ENCODE results near the gene GRM7.

Gene GRM7

GRCh38 chr3:7322957-7323669 is 462.2 kb downstream of the GRM7 start:
- DNase-seq: no peak

- DNase-seq: no peak
Measured at GRCh38 chr3:7328339-7328738, 467.4 kb downstream of the GRM7 start.

GRCh38 chr3:7332696-7333095 is 471.8 kb downstream of the GRM7 start:
- no peak for DNase-seq

- DNase-seq: no peak
Measured at GRCh38 chr3:7333125-7333524, 472.2 kb downstream of the GRM7 start.

- no peak for DNase-seq
Measured at GRCh38 chr3:7340795-7341194, 479.9 kb downstream of the GRM7 start.

GRCh38 chr3:7346364-7346763 is 485.4 kb downstream of the GRM7 start:
- DNase-seq: no peak

- no peak for DNase-seq
Measured at GRCh38 chr3:7357101-7357500, 496.2 kb downstream of the GRM7 start.

GRCh38 chr3:7367968-7368367 is 507.1 kb downstream of the GRM7 start:
- DNase-seq: no peak

GRCh38 chr3:7368597-7368996 is 507.7 kb downstream of the GRM7 start:
- DNase-seq: no peak

- DNase-seq: no peak
Measured at GRCh38 chr3:7371693-7372572, 511.0 kb downstream of the GRM7 start.

GRCh38 chr3:7377103-7377502 is 516.2 kb downstream of the GRM7 start:
- no peak for DNase-seq

- no peak for DNase-seq
Measured at GRCh38 chr3:7381741-7382140, 520.8 kb downstream of the GRM7 start.

- no peak for DNase-seq
Measured at GRCh38 chr3:7382293-7383010, 521.5 kb downstream of the GRM7 start.

- DNase-seq: no peak
Measured at GRCh38 chr3:7385635-7386034, 524.7 kb downstream of the GRM7 start.

GRCh38 chr3:7388026-7388425 is 527.1 kb downstream of the GRM7 start:
- no peak for DNase-seq

- DNase-seq: no peak
Measured at GRCh38 chr3:7392206-7392605, 531.3 kb downstream of the GRM7 start.

- DNase-seq: no peak
Measured at GRCh38 chr3:7393944-7394605, 533.2 kb downstream of the GRM7 start.

- DNase-seq: no peak
Measured at GRCh38 chr3:7396534-7396933, 535.6 kb downstream of the GRM7 start.

GRCh38 chr3:7397097-7397496 is 536.2 kb downstream of the GRM7 start:
- DNase-seq: no peak

GRCh38 chr3:7400360-7400759 is 539.4 kb downstream of the GRM7 start:
- no peak for DNase-seq

- no peak for DNase-seq
Measured at GRCh38 chr3:7401418-7401817, 540.5 kb downstream of the GRM7 start.

GRCh38 chr3:7407107-7407506 is 546.2 kb downstream of the GRM7 start:
- DNase-seq: no peak

GRCh38 chr3:7410782-7411181 is 549.9 kb downstream of the GRM7 start:
- DNase-seq: no peak

Data from NCI-H1694 treated with DMSO at 0.1 percent for 48 hours (cell line).